Fibroblast of the conjunctiva (primary cell): ENCODE data around the gene NLGN1.

Source experiments
- DNase-seq: peaks from one replicate; pipeline ENCODE4 v3.0.0-alpha.2; 2010; ENCODE audit warnings: low read depth

NLGN1 gene

DNA sequence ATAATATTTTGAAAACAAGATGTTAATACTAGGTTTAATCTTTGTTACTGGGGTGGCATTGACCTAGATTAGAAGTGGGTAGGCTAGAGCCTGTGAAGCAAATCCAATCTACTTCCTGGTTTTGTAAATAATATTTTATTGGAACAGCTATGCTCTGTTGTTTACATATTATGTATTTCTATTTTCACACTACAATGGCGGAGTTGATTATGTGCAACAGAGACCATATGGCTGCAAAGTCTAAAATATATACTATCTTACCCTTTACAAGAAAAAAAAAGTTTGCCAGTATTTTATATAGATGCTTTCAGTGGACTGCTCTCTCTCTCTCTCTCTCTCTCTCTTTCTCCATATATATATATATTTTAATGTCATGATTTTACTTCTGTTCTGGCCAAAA, 244.2 kb downstream of the NLGN1 start:
- DNase-seq = no peak

GRCh38 chr3:173644086-173645082, 246.8 kb downstream of the NLGN1 start:
- DNase-seq = no peak

DNA sequence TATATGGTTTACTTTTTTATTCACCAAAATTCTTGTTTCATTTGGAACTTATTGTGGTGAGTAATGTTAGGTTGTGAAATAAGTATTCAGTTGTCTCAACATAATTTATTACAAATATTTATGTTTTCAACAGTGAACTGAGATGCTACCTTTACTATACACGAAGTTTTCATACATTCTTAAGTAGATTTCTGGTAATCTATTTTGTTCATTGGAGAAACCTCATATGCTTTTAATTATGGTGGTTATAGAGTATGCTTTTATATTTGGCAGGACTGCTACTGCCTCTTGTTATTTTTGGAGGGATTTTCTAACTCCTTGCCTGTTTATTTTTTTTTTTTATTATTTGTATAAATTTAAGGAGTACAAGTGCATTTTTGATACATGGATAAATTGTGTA, 253.1 kb downstream of the NLGN1 start:
- DNase-seq = peak; percentile 5

- no peak for DNase-seq
These were observed 254.5 kb downstream of the NLGN1 start for GRCh38 chr3:173652093-173652492.

DNA sequence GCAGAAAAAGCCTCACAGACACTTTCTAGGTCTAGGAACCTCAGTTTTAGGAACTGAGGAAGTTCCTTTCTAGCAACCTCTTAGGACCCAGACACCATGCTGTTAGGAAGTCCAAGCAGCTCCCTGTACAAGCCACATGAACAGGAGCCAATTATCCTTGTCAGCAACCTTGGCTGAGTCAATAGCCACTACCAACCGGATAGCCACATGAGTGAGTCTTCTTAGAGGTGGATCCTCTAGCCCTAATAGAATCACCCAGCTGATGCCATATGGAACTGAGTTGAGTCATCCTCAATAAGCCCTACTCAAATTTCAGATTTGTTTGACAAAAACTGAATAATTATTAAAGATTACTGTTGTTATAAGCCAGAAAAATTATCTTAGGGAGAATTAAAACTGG, 256.2 kb downstream of the NLGN1 start:
- no peak for DNase-seq

DNA sequence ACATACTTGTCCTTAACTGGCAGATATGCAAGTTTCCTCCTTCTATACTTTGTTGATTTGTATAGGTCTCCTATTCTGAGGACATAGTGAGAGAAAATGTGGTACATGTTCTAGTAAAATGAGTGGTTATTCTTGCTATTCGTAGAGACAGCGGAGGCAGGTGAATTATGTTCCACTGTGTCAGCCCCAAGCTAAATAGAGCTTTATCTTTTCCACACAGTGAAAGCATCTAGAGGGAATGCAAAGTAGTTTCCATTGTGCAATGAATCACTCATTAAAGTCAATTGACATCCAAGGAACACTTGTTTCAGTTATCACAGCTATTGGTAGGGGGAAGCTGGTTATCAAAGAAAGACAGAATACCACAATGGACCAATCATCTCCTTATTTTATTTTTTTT, 262.4 kb downstream of the NLGN1 start:
- no peak for DNase-seq

DNA sequence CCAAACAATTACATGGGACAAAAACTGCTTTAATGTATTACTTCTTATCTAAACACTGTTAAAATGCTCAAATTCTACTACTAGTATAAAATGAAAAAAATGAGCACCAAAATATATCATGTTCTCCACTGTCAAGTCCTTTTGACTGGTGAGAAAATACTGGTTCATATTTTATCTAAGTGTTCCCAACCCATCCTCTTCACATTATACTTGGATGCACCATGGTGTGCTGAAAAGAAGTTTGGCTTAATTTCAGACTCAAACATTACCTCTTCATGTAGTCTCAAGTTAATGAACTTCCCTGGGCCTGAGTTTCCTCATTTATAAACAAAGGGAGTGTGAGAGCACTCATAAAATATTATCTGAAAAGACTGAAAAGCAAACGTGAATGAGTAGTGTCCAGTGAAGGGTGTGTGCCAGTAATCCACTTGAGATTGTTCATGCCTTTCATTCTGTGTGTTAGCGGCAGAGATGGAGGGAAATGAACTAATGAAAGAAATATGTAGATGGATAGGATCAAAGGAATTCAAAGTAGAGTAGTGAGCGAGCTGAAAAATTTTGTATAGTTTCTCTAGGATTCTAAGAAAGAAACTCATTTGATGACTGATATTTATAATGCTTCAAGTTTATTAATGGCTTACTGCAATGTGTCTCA, 263.2 kb downstream of the NLGN1 start:
- no peak for DNase-seq

GRCh38 chr3:173663696-173664111, 266.2 kb downstream of the NLGN1 start:
- DNase-seq = no peak

GRCh38 chr3:173676094-173676493, 278.6 kb downstream of the NLGN1 start:
- DNase-seq = no peak

GRCh38 chr3:173681188-173681678, 283.7 kb downstream of the NLGN1 start:
- no peak for DNase-seq

GRCh38 chr3:173685456-173685855, 287.9 kb downstream of the NLGN1 start:
- DNase-seq = no peak

DNA sequence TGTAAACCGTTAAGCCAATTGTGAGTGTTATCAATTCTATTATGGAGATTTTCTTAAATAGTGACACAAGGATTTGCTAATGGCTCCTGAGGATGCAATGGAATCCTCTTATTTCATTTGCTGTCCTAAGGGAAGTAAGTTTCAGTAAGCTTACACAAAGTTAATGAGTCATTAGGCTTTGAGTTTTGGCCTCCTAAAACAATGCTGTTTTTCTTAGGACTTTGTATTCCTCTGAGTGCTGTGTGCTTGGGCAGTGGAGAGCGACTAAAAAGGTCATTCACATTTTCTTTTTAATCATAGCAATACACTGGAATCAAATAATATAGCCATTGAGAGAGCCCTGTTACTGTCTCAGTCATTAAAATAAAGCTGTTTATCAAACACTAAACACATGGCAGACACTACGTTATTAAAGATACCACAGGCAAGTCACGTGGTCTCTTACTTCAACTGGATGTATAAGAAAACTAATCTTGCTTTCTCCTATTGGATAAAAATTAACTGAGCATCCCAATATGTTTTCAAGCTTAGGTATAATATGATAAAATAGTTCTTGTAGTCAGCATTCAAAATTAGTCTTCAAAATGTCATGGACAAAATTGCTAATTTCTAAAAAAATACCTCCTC, 290.8 kb downstream of the NLGN1 start:
- no peak for DNase-seq

DNA sequence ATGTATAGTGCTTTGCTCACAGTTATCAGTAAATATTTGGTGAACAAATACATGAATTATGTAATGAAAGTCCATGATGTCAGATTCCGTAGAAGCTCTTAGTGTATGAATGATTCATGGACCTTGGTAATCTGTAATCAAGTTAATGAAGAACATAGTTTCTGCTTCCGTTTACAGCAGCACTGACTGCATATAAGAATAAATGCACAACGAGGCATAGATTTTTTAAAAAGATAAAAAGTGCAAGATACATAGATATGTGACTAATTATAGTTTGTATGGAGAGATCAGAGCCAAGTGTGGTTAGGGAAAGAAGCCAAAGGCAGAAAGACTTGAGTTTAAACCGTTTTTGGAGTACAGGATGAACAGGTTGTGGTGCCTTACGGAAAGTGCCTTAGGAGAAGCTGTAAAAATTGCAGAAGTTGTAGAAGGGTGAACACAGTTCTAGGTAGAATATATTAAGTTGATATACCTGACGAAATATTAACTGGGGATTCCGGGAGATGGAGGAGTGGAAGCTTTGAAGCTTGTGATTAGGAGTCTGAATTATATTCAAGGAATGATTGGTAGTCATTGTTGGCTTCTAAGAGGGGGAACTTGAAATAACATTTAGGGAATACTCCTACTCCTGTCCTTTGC, 293.1 kb downstream of the NLGN1 start:
- DNase-seq = no peak

DNA sequence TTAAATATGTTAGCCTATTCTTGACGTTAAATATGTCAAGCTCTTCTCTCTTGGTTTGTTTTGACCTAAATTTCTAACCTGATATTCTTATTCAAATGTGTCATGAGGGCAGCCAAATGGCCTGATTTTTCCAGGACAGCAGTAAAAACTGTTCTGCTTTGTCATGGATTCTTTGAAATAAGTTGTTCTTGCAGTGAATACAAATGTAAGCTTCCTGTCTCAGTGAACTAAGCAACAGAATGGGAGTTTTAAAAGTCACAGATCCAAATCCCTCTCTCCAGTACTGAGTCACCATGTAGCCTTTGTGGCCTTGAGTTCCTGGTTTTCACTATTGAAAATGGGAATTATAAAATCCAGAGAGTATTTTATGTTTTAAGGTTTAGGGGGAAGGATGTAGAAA, 301.8 kb downstream of the NLGN1 start:
- DNase-seq = no peak

GRCh38 chr3:173700336-173700735, 302.8 kb downstream of the NLGN1 start:
- no peak for DNase-seq

- no peak for DNase-seq
These were observed 305.0 kb downstream of the NLGN1 start for GRCh38 chr3:173702561-173702960.

- no peak for DNase-seq
These were observed 306.2 kb downstream of the NLGN1 start for GRCh38 chr3:173703771-173704170.

- DNase-seq = no peak
These were observed 309.1 kb downstream of the NLGN1 start for GRCh38 chr3:173706630-173707029.

- DNase-seq = no peak
These were observed 310.6 kb downstream of the NLGN1 start for GRCh38 chr3:173708191-173708590.

- DNase-seq = no peak
These were observed 311.5 kb downstream of the NLGN1 start for GRCh38 chr3:173709026-173709425.

DNA sequence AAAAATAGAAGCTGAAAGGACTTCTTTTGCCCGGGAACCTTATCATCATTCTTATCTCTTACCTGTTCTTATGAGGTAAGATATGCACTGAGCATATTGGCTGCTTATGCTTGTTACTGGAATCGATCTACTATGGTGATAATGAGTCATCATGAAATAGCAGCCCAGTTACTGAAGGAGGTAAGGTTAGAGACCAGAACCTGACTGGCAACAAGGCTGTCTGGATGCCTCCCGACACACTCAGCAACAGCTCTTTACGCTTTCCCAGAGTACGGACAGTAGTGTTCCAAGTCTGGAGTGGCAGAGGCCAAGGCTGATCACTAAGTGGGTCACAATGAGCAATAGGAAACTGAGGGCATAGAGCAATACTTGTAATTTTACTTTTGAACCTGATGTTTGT, 314.1 kb downstream of the NLGN1 start:
- no peak for DNase-seq

- DNase-seq = no peak
These were observed 322.0 kb downstream of the NLGN1 start for GRCh38 chr3:173719585-173719984.
